Body of pancreas (tissue), 4 donors: Measurements from ENCODE around the gene LYPLA2. TPM values are rescaled to one million over a fixed set of nuclear protein-coding genes. Genes with fewer than 3 reads are reported as not detected.
"Not testable (repeated sequence)": the region's sequence is repeated elsewhere in the genome, so short reads cannot be mapped to it uniquely, and the experiment has no call there.

Experiments
- ATAC-seq: fragments of 150-250 bp; one replicate; pipeline ENCODE4 v1.9.1; 2016
- DNase-seq, 4 donors: peaks; one replicate each; pipeline ENCODE4 v3.0.0-alpha.2; 2019
- H3K27ac ChIP-seq, 4 donors: fragments of 200-600 bp; sonication (generic); 1 replicate in 3 of 4; 2 replicates in 1 of 4; pipeline versions ENCODE4 v1.5.1 to v1.6.1; 2016 to 2019; ENCODE audit warnings: mild to moderate bottlenecking in 1 of 4, mixed read lengths in 1 of 4, moderate library complexity in 1 of 4
- H3K27me3 ChIP-seq, 2 donors: fragments of 200-600 bp; sonication (generic); one replicate each; pipeline ENCODE4 v1.6.0; 2016; ENCODE audit warnings: mild to moderate bottlenecking in 1 of 2
- H3K36me3 ChIP-seq, 2 donors: fragments of 200-600 bp; sonication (generic); replicated peaks in 1 of 2; 2 replicates each; pipeline ENCODE4 v1.5.1; 2016; ENCODE audit warnings: low read depth in 2 of 2; ENCODE audit not compliant: insufficient read depth in 1 of 2
- H3K4me1 ChIP-seq: fragments of 200-600 bp; sonication (generic); one replicate; pipeline ENCODE4 v1.6.0; 2016
- H3K4me3 ChIP-seq, 2 donors: fragments of 200-600 bp; sonication (generic); 1 replicate in 1 of 2; 2 replicates in 1 of 2; pipeline ENCODE4 v1.5.1; 2016 to 2019
- H3K9me3 ChIP-seq, 3 donors: fragments of 200-600 bp; sonication (generic); 1 replicate in 2 of 3; 2 replicates in 1 of 3; pipeline ENCODE4 v1.5.1; 2016
- CTCF ChIP-seq, 7 experiments: fragments of 450-650 bp in 4 of 7; fragments of 200-600 bp in 3 of 7; sonication (generic) in 3 of 7; IDR thresholded peaks; one replicate each; pipeline ENCODE4 v1.5.1; 2016 to 2019; ENCODE audit warnings: antibody characterized with exemption in 7 of 7
- POLR2A ChIP-seq, 3 donors: fragments of 450-650 bp; IDR thresholded peaks; one replicate each; pipeline ENCODE4 v1.6.1; 2016; ENCODE audit warnings: antibody characterized with exemption in 3 of 3, mild to moderate bottlenecking in 2 of 3
- WGBS, 2 donors: methylation state at CpG; one replicate each; pipeline ENCODE4 v1.1.5; 2017; 5-methylcytosine and 5-hydroxymethylcytosine counted together
- intact Hi-C: fragments of 100-400 bp; cut with DNase I; formaldehyde crosslinking; loops from one replicate; pipeline ENCODE4 v1.15.1; 2023
- total RNA-seq, 2 donors: library from RNA; depleted of rRNA; stranded (reverse); fragments of >200 nt; gene quantifications; one replicate each; pipeline ENCODE4 v1.1.0, GENCODE V29; 2016

LYPLA2 gene
- total RNA-seq, 2 donors from 2014 or later, result 20.4 to 28.5 TPM

GRCh38 chr1:23825076-23825761 lies 34.3 kb downstream of the LYPLA2 start, which contains the start of gene HMGCL:
Gene HMGCL (minus strand): TSS chr1:23825429. CDS start chr1:23825415, 14 bp downstream.
- DNase-seq (peak; percentile 88 to 96 (median 92)), ATAC-seq (peak; percentile 99)
- H3K4me1 ChIP-seq, result peaks cover 10% of the 10 kb centered on the region
- intact Hi-C loops, result no loop called here
- TF ChIP-seq CTCF (IDR thresholded peaks at IDR 0.05), result peak in 1 of 7 experiments; percentile 8
- peak; percentile 74 to 92 (median 91) for TF ChIP-seq POLR2A (IDR thresholded peaks at IDR 0.05)
- no peaks in the 10 kb centered on the region for H3K36me3 ChIP-seq
- WGBS, 2 donors, result 0 to 4% methylated on average over 5 to 35 of the region's 42 CpGs
- peak within 1 kb of the TSS; percentile 55 to 94 (median 84) for H3K27ac ChIP-seq
- H3K4me3 ChIP-seq, result peak within 1 kb of the TSS; percentile 72 to 99
- H3K9me3 ChIP-seq, result no peaks in the 10 kb centered on the region
- H3K27me3 ChIP-seq, result no peaks in the 10 kb centered on the region

- DNase-seq (no peak), ATAC-seq (peak; percentile 10)
- intact Hi-C loops, result no loop called here
- Histone ChIP-seq H3K27me3 (no peaks in the 10 kb centered on the region), H3K27ac (peak overlapping the region in 3 of 4 donors; percentile 78 to 94 (median 90)), H3K36me3 (no peaks in the 10 kb centered on the region), H3K4me1 (peaks cover 10% of the 10 kb centered on the region), H3K9me3 (no peaks in the 10 kb centered on the region), H3K4me3 (peak overlapping the region in 1 of 2 donors; percentile 99)
- no peak for TF ChIP-seq CTCF (IDR thresholded peaks at IDR 0.05)
- WGBS, 2 donors, result 44 to 49% methylated on average over 23 to 24 of the region's 24 CpGs
Observed at GRCh38 chr1:23825762-23826522, 35.0 kb downstream of the LYPLA2 start.

GRCh38 chr1:23826590-23826989 lies 35.6 kb downstream of the LYPLA2 start:
- ATAC-seq, intact Hi-C loops, DNase-seq, H3K27me3 ChIP-seq, H3K36me3 ChIP-seq, H3K9me3 ChIP-seq, H3K4me3 ChIP-seq, H3K27ac ChIP-seq: not testable (repeated sequence)
- WGBS, 2 donors, result 91% methylated on average over 13 of the region's 13 CpGs
- H3K4me1 ChIP-seq, result peaks cover 10% of the 10 kb centered on the region

- Histone ChIP-seq H3K36me3 (no peaks in the 10 kb centered on the region), H3K4me3 (no peak overlapping the region), H3K27me3 (no peaks in the 10 kb centered on the region), H3K9me3 (no peaks in the 10 kb centered on the region), H3K4me1 (peaks cover 10% of the 10 kb centered on the region), H3K27ac (no peak overlapping the region)
- WGBS, 2 donors, result 87 to 96% methylated on average over 1 of the region's 1 CpG
- DNase-seq (no peak), ATAC-seq (no peak)
- intact Hi-C loops, result no loop called here
- no peak for TF ChIP-seq POLR2A (IDR thresholded peaks at IDR 0.05)
- no peak for TF ChIP-seq CTCF (IDR thresholded peaks at IDR 0.05)
Observed at GRCh38 chr1:23827717-23828116, 36.8 kb downstream of the LYPLA2 start.

GRCh38 chr1:23834156-23834555 lies 43.2 kb downstream of the LYPLA2 start:
- peaks cover 13% of the 10 kb centered on the region for H3K4me1 ChIP-seq
- H3K27me3 ChIP-seq, ATAC-seq, H3K4me3 ChIP-seq, H3K36me3 ChIP-seq, H3K9me3 ChIP-seq, H3K27ac ChIP-seq, intact Hi-C loops, DNase-seq: not testable (repeated sequence)
- WGBS, 2 donors, result 69 to 72% methylated on average over 6 of the region's 6 CpGs
